Activated CD8-positive, alpha-beta memory T cell treated with anti-CD3 and anti-CD28 coated beads for 24 hours (primary cell): ENCODE measurements around the gene SEC22B.
A peak's percentile ranks its signal among the peaks of the same experiment; 100 is the strongest.
"Not testable (repeated sequence)": the region's sequence is repeated elsewhere in the genome, so short reads cannot be mapped to it uniquely, and the experiment has no call there.

ENCODE experiments used
- DNase-seq: peaks from one replicate; pipeline ENCODE4 v3.0.0-alpha.2; 2020

SEC22B gene

GRCh38 chr1:120144626-120145025, 31.7 kb downstream of the SEC22B start:
- not testable (repeated sequence) for DNase-seq

GRCh38 chr1:120144169-120144568, 32.2 kb downstream of the SEC22B start:
- DNase-seq, result not testable (repeated sequence)

DNA sequence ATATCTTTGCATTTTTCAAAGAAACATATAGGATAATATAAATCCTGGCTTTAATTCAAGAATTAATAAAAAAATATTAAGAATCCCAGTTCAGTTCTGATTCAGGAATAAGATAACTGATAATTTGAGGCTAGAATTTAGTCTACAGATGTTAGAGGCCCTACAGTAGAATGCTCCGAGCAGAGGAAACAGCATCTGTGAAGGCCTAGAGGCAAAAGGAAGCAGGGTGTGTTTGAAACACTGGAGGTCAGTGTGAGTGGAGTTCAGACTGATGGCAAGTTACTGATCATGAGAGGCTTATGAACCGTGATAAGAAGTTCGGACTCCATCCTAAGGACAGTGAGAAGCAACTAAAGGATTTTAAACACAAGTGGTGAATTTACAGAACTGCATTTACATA, 33.0 kb downstream of the SEC22B start:
- DNase-seq, result not testable (repeated sequence)

GRCh38 chr1:120142512-120143263, 33.6 kb downstream of the SEC22B start:
- peak; percentile 75 for DNase-seq

- not testable (repeated sequence) for DNase-seq
These were observed 34.5 kb downstream of the SEC22B start for GRCh38 chr1:120141865-120142264.

DNA sequence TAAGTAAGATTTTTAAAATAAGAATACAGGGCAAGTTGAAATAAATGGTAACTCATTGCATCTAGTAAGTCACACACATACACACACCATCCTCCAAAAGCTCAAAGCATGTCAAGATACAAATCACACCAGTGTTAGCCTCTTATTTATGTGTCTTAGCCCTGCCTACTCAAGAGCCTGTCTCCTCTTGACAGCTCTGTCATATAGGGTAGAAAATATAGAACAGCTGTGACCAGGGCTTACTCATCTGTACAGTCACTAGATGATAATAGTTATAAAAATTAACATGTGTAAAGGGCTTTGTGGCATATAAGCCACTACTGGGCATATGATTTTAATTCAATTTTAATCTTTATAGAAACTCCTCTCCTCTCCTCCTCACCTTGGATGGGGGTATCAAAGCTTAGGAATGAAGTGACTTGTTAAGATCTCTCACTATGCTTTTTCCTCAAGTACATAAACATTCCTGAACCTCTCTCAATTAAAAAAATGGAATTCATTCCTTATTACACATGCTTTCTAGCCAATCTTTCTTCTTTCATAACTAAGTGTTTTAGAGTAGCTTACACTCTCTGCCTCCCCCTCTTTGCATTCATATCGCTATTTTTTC, 35.6 kb downstream of the SEC22B start:
- not testable (repeated sequence) for DNase-seq

- DNase-seq, result not testable (repeated sequence)
These were observed 40.2 kb downstream of the SEC22B start for GRCh38 chr1:120136086-120136485.

DNA sequence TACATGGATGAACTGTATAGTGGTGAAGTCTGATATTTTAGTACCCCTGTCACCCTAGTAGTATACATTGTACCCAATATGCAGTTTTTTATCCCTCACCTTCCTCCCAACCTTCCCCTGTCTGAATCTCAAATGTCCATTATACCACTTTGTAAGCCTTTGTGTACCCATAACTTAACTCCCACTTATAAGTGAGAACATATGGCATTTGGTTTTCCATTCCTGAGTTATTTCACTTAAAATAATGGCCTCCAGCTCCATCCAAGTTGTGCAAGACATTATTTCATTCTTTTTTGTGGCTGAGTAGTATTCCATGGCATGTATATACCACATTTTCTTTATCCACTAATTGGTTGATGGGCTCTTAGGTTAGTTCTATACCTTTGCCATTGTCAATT, 42.4 kb downstream of the SEC22B start:
- DNase-seq, result not testable (repeated sequence)

- DNase-seq, result no peak
These were observed 42.9 kb downstream of the SEC22B start for GRCh38 chr1:120133228-120133927.

- DNase-seq, result not testable (repeated sequence)
These were observed 43.9 kb downstream of the SEC22B start for GRCh38 chr1:120132406-120132763.

- not testable (repeated sequence) for DNase-seq
These were observed 44.5 kb downstream of the SEC22B start for GRCh38 chr1:120131611-120132405.

DNA sequence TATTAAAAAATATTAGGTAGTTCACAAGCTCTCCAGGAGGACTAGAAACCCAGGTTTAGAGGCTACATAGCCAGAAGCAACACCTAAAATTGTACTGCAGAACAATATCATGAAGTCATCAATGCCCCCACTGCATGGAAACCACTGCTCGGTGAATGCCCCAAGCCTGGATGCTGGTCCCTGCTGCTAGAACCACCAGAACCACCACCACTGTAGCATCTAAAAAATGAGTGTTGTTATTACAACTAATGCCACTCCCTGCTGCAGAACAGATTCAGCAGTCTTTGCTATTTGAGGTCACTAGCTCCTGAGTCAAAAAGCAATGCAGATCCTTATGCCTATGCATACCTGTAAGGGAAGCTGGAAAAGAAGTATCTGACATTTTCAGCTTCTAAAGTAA, 48.4 kb downstream of the SEC22B start:
- DNase-seq, result not testable (repeated sequence)

- DNase-seq, result not testable (repeated sequence)
These were observed 50.1 kb downstream of the SEC22B start for GRCh38 chr1:120126216-120126615.

DNA sequence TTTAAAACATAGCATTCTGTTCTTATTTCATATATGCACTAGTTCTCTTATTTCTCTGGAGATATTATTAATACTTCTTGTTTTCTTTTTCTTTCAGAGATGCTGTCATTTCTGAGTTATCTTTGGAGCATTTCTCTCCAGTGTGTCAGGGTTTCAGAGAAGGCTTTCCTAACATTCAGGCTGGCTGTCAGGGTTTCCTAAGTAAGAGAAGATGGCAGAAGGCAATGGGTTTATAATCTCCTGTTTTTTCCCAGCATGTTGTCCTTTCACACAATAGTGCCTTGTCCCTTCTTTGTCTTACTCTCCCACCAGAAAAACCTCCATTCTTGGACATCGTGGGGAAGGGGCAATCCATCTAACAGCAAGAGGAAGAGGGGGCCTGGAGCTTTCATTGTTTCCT, 51.7 kb downstream of the SEC22B start:
- not testable (repeated sequence) for DNase-seq

GRCh38 chr1:120123813-120124510, 52.4 kb downstream of the SEC22B start:
- DNase-seq, result not testable (repeated sequence)

- not testable (repeated sequence) for DNase-seq
These were observed 53.9 kb downstream of the SEC22B start for GRCh38 chr1:120122262-120122893.

DNA sequence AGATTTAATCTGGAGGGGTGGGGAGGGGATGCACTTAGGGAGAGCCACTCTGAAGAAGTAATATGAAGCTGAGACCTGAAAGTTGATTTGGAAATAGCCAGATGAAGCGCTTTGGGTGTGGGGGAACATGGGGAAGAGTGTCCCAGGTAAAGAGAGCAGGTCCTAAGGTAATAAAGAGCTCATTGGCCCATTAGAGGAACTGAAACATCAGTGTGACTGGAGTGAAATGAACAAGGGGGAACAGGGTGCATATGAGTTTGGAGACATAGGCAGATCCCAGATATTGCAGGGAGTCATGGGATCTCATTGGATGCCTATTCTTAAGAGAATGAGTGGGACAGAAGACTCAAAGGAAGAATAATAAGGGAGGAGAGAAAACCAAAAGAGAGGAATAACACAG, 54.5 kb downstream of the SEC22B start:
- not testable (repeated sequence) for DNase-seq

- DNase-seq, result not testable (repeated sequence)
These were observed 55.8 kb downstream of the SEC22B start for GRCh38 chr1:120120525-120120924.

DNA sequence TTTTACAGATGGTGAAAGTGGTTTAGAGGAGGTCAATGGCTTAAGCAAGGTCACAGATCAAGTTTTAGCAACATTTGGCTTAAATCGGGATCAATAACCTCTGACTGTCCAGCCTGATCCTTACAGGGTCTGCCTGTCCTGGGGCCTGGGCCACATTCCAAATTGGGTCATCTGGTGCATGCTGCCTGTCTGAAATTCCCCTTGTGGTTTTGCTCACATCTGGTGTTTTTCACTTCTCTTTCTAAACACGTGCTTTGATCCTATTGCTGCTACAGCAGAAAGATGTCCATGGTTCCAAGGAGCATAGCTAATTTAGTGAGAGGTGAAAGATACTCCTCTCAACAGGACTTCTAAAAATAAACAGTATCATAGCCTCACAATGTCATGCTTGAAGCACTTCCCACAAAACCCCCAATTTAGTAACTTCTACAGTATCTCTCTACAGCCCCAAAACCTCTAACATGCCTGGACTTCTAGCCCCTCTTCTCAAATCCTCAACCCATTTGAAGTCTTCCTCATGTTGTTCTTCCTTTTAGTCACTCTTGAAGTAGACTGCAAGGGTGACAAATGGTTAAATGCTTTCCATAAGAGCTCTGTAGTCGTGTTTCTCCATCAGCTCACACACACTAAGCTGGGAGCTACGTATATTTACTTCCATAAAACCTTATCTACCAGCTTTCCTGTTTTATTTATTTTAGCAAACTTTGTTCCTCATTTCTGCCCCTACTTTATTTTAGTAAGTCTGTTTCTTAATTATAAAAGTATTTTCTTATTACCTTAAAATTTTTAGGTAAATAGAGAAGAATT, 58.7 kb downstream of the SEC22B start:
- DNase-seq, result not testable (repeated sequence)

DNA sequence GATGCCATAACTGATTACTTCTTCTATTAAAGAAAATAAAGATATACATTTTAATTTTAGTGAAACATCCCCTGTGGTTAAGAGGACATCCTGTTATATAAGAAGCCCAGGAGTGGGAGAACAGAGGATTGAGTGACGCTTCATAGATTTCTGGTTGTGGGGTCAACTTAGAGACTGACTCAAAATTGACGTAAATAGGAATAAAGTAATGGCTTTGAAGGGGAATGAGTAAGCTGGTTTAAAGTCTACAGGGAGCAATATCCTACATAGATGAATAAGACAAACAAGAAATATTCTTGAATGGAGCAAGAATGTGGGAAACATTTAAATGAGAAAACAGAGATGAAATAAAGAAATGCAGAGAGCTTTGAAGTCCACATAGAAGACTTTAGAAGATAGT, 60.2 kb downstream of the SEC22B start:
- not testable (repeated sequence) for DNase-seq

DNA sequence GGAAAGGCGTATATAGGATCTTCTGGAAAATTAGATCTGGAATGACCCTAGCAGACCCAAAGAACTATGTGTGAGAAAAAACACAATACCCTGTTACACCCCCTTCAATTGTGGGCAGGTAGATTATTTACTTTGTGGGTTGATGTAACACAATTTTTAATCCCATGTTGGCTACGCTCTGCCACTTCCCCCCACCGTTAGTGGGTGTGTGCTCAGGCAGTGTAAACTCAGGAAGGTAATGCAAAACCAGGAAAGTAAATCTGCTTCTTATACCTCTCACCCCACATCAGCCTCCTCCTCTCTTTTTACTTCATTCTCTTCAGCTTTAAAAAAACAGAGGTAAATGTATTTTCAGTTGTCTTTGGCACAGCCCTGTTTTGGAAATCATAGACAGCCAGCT, 63.2 kb downstream of the SEC22B start:
- DNase-seq, result not testable (repeated sequence)
